ENCODE measurements around the gene USF3.

Gene USF3

GRCh38 chr3:113728661-113729060, 32.2 kb upstream of the USF3 start:
- no peak overlapping the region for H3K4me3 ChIP-seq (ENCODE audit: low read length)
- H3K36me3 ChIP-seq (ENCODE audit: control insufficient read depth, insufficient read depth, low read length) = no peaks in the 10 kb centered on the region
- no peak overlapping the region for H3K9ac ChIP-seq (ENCODE audit: low read length)
- no peaks in the 10 kb centered on the region for H3K9me3 ChIP-seq (ENCODE audit: control insufficient read depth, low read length)
- peaks cover 4% of the 10 kb centered on the region for H3K4me1 ChIP-seq (ENCODE audit: control insufficient read depth, insufficient read depth, low read length)
- H3K27me3 ChIP-seq (ENCODE audit: control insufficient read depth, insufficient read depth, low read length) = no peaks in the 10 kb centered on the region

GRCh38 chr3:113721636-113722035, 25.2 kb upstream of the USF3 start:
- Histone ChIP-seq H3K4me1 (ENCODE audit: control insufficient read depth, insufficient read depth, low read length) (peaks cover 4% of the 10 kb centered on the region), H3K27me3 (ENCODE audit: control insufficient read depth, insufficient read depth, low read length) (no peaks in the 10 kb centered on the region), H3K4me3 (ENCODE audit: low read length) (no peak overlapping the region), H3K9ac (ENCODE audit: low read length) (no peak overlapping the region), H3K36me3 (ENCODE audit: control insufficient read depth, insufficient read depth, low read length) (peaks cover 7% of the 10 kb centered on the region), H3K9me3 (ENCODE audit: control insufficient read depth, low read length) (no peaks in the 10 kb centered on the region)

GRCh38 chr3:113719758-113720157, 23.3 kb upstream of the USF3 start:
- peaks cover 4% of the 10 kb centered on the region for H3K4me1 ChIP-seq (ENCODE audit: control insufficient read depth, insufficient read depth, low read length)
- H3K4me3 ChIP-seq (ENCODE audit: low read length) = no peak overlapping the region
- H3K27me3 ChIP-seq (ENCODE audit: control insufficient read depth, insufficient read depth, low read length) = no peaks in the 10 kb centered on the region
- H3K36me3 ChIP-seq (ENCODE audit: control insufficient read depth, insufficient read depth, low read length) = peaks cover 7% of the 10 kb centered on the region
- H3K9me3 ChIP-seq (ENCODE audit: control insufficient read depth, low read length) = no peaks in the 10 kb centered on the region
- no peak overlapping the region for H3K9ac ChIP-seq (ENCODE audit: low read length)

GRCh38 chr3:113719294-113719693, 22.9 kb upstream of the USF3 start:
- no peaks in the 10 kb centered on the region for H3K27me3 ChIP-seq (ENCODE audit: control insufficient read depth, insufficient read depth, low read length)
- no peak overlapping the region for H3K4me3 ChIP-seq (ENCODE audit: low read length)
- H3K9me3 ChIP-seq (ENCODE audit: control insufficient read depth, low read length) = no peaks in the 10 kb centered on the region
- H3K9ac ChIP-seq (ENCODE audit: low read length) = no peak overlapping the region
- H3K4me1 ChIP-seq (ENCODE audit: control insufficient read depth, insufficient read depth, low read length) = peaks cover 4% of the 10 kb centered on the region
- peaks cover 7% of the 10 kb centered on the region for H3K36me3 ChIP-seq (ENCODE audit: control insufficient read depth, insufficient read depth, low read length)

GRCh38 chr3:113717818-113718217, 21.4 kb upstream of the USF3 start:
- Histone ChIP-seq H3K36me3 (ENCODE audit: control insufficient read depth, insufficient read depth, low read length) (peaks cover 7% of the 10 kb centered on the region), H3K4me3 (ENCODE audit: low read length) (no peak overlapping the region), H3K27me3 (ENCODE audit: control insufficient read depth, insufficient read depth, low read length) (no peaks in the 10 kb centered on the region), H3K4me1 (ENCODE audit: control insufficient read depth, insufficient read depth, low read length) (no peaks in the 10 kb centered on the region), H3K9me3 (ENCODE audit: control insufficient read depth, low read length) (no peaks in the 10 kb centered on the region), H3K9ac (ENCODE audit: low read length) (no peak overlapping the region)

- no peaks in the 10 kb centered on the region for H3K27me3 ChIP-seq (ENCODE audit: control insufficient read depth, insufficient read depth, low read length)
- no peak overlapping the region for H3K4me3 ChIP-seq (ENCODE audit: low read length)
- H3K4me1 ChIP-seq (ENCODE audit: control insufficient read depth, insufficient read depth, low read length) = no peaks in the 10 kb centered on the region
- H3K9ac ChIP-seq (ENCODE audit: low read length) = no peak overlapping the region
- no peaks in the 10 kb centered on the region for H3K9me3 ChIP-seq (ENCODE audit: control insufficient read depth, low read length)
- peaks cover 7% of the 10 kb centered on the region for H3K36me3 ChIP-seq (ENCODE audit: control insufficient read depth, insufficient read depth, low read length)
Measured at GRCh38 chr3:113717308-113717707, 20.9 kb upstream of the USF3 start.

- Histone ChIP-seq H3K36me3 (ENCODE audit: control insufficient read depth, insufficient read depth, low read length) (no peaks in the 10 kb centered on the region), H3K4me1 (ENCODE audit: control insufficient read depth, insufficient read depth, low read length) (no peaks in the 10 kb centered on the region), H3K4me3 (ENCODE audit: low read length) (no peak overlapping the region), H3K9ac (ENCODE audit: low read length) (no peak overlapping the region), H3K9me3 (ENCODE audit: control insufficient read depth, low read length) (no peaks in the 10 kb centered on the region), H3K27me3 (ENCODE audit: control insufficient read depth, insufficient read depth, low read length) (no peaks in the 10 kb centered on the region)
Measured at GRCh38 chr3:113714702-113715101, 18.3 kb upstream of the USF3 start.

- H3K27me3 ChIP-seq (ENCODE audit: control insufficient read depth, insufficient read depth, low read length) = no peaks in the 10 kb centered on the region
- no peak overlapping the region for H3K4me3 ChIP-seq (ENCODE audit: low read length)
- no peaks in the 10 kb centered on the region for H3K4me1 ChIP-seq (ENCODE audit: control insufficient read depth, insufficient read depth, low read length)
- no peak overlapping the region for H3K9ac ChIP-seq (ENCODE audit: low read length)
- no peaks in the 10 kb centered on the region for H3K36me3 ChIP-seq (ENCODE audit: control insufficient read depth, insufficient read depth, low read length)
- H3K9me3 ChIP-seq (ENCODE audit: control insufficient read depth, low read length) = no peaks in the 10 kb centered on the region
Measured at GRCh38 chr3:113712129-113712528, 15.7 kb upstream of the USF3 start.

GRCh38 chr3:113707835-113708234, 11.4 kb upstream of the USF3 start:
- Histone ChIP-seq H3K36me3 (ENCODE audit: control insufficient read depth, insufficient read depth, low read length) (no peaks in the 10 kb centered on the region), H3K9ac (ENCODE audit: low read length) (no peak overlapping the region), H3K4me3 (ENCODE audit: low read length) (no peak overlapping the region), H3K27me3 (ENCODE audit: control insufficient read depth, insufficient read depth, low read length) (no peaks in the 10 kb centered on the region), H3K4me1 (ENCODE audit: control insufficient read depth, insufficient read depth, low read length) (no peaks in the 10 kb centered on the region), H3K9me3 (ENCODE audit: control insufficient read depth, low read length) (no peaks in the 10 kb centered on the region)

GRCh38 chr3:113698956-113699355, 2.5 kb upstream of the USF3 start:
- Histone ChIP-seq H3K4me1 (ENCODE audit: control insufficient read depth, insufficient read depth, low read length) (peaks cover 16% of the 10 kb centered on the region), H3K36me3 (ENCODE audit: control insufficient read depth, insufficient read depth, low read length) (no peaks in the 10 kb centered on the region), H3K27me3 (ENCODE audit: control insufficient read depth, insufficient read depth, low read length) (no peaks in the 10 kb centered on the region), H3K4me3 (ENCODE audit: low read length) (no peak overlapping the region), H3K9ac (ENCODE audit: low read length) (peak overlapping the region; percentile 41), H3K9me3 (ENCODE audit: control insufficient read depth, low read length) (no peaks in the 10 kb centered on the region)

- H3K4me3 ChIP-seq (ENCODE audit: low read length) = no peak overlapping the region
Measured at GRCh38 chr3:113698213-113698742, 1.8 kb upstream of the USF3 start.

GRCh38 chr3:113697500-113698090, 1.2 kb upstream of the USF3 start:
- H3K27me3 ChIP-seq (ENCODE audit: control insufficient read depth, insufficient read depth, low read length) = no peaks in the 10 kb centered on the region
- no peaks in the 10 kb centered on the region for H3K9me3 ChIP-seq (ENCODE audit: control insufficient read depth, low read length)
- peak overlapping the region; percentile 96 for H3K4me3 ChIP-seq (ENCODE audit: low read length)
- peak overlapping the region; percentile 91 for H3K9ac ChIP-seq (ENCODE audit: low read length)
- no peaks in the 10 kb centered on the region for H3K36me3 ChIP-seq (ENCODE audit: control insufficient read depth, insufficient read depth, low read length)
- H3K4me1 ChIP-seq (ENCODE audit: control insufficient read depth, insufficient read depth, low read length) = peaks cover 16% of the 10 kb centered on the region

More at GRCh38 chr3:113698213-113698742, 1.8 kb upstream of the USF3 start:
- peaks cover 16% of the 10 kb centered on the region for H3K4me1 ChIP-seq (ENCODE audit: control insufficient read depth, insufficient read depth, low read length)
- H3K36me3 ChIP-seq (ENCODE audit: control insufficient read depth, insufficient read depth, low read length) = no peaks in the 10 kb centered on the region
- H3K27me3 ChIP-seq (ENCODE audit: control insufficient read depth, insufficient read depth, low read length) = no peaks in the 10 kb centered on the region
- no peak overlapping the region for H3K9ac ChIP-seq (ENCODE audit: low read length)
- no peaks in the 10 kb centered on the region for H3K9me3 ChIP-seq (ENCODE audit: control insufficient read depth, low read length)

Data from mucosa of stomach (tissue), 1 donor.